ENCODE data around the gene CDCA4.

GRCh38 chr14:104993808-104994591 is 26.9 kb downstream of the CDCA4 start:
- TF ChIP-seq POLR2AphosphoS5 (IDR thresholded peaks at IDR 0.05): no peak
- TF ChIP-seq EZH2 (IDR thresholded peaks at IDR 0.05; ENCODE audit: borderline replicate concordance, insufficient read depth, low read length, poor library complexity, severe bottlenecking): no peak
- no peak for TF ChIP-seq SMC3 (conservative IDR thresholded peaks at IDR 0.05; ENCODE audit: poor library complexity)
- TF ChIP-seq CTCF (IDR thresholded peaks at IDR 0.05; ENCODE audit: poor library complexity, severe bottlenecking): no peak
- TF ChIP-seq MXI1 (conservative IDR thresholded peaks at IDR 0.05; ENCODE audit: poor library complexity, severe bottlenecking): no peak

All from neural cell (in vitro differentiated cells).